ENCODE measurements around the gene SLC6A6. TPM values are rescaled to one million over a fixed set of nuclear protein-coding genes. Genes with fewer than 3 reads are reported as not detected.

SLC6A6 gene
- total RNA-seq, 1 donor from 2014 or later = 32.9 TPM

DNA sequence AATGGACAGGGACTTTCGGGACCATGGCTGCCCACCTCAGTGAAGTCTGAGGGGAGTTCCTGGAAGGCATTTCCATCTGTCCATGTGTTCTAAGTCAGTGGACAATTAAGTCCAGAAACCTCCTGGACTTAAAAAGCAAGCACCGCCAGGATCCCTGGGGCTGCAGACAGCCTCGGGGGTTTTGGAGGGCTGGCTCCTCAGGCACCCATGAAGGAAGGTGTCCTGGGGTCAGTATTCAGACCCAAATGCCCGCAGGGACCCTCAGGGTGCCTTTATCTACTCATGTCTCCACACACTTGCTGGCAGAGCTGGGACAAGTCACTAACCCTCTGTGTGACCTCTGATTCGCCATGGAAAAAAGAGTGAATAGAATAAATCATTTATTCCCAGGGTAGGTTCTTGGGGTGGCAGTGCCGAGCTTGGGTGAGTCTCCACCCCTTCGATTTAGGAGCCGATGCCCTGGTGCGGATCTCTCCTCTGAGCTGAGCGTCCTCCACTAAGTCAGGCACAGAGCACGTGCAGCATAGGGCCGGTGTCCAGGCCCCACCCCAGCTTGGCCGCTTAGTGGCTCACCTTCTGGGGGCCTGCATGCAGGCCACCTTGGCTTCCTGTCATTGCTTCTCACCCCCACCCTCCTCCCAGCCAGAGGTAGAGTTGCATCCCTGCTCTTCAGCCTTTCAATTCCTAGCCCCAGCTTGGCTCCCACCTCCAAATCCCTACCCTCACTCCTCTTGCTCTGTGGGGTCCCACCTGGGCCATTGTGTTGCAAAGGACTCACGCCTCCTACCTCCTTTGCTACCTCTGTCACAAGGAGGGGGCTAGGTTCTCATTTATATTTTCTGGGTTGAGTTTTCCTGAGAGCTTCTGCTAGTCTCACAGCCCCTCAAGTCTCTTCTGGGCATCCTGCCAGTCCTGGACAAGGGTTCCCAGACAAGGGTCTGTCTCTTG, 19.9 kb downstream of the SLC6A6 start:
- Mint-ChIP-seq H3K4me1 (peaks cover 67% of the 10 kb centered on the region), H3K9me3 (no peaks in the 10 kb centered on the region)

DNA sequence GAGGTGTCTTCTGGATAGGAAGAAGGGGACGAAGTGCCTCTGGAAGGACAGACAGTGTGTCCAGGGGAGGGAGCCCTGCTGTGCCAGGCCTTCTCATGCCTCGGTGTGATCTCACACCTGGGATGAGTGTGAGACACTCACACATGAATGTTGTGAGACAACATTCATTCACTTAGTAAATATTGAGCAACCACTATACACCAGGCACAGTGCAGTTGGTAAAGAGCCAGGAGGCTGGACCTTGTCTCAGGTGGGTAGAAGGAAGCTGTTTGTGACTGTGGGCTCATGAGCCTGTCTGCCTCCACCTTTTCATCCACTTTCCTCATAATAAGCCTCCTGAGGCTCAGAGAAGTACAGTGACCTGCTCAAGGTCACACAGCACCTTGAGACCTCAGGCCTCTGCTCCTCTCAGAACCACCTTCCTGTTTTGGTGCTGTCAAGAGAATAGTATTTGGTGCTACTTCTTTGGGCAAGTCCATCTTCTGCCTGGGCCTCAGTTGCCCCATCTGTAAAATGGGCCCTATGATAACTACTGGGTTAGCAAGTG, 20.9 kb downstream of the SLC6A6 start:
- peaks cover 3% of the 10 kb centered on the region for H3K4me1 ChIP-seq
- no peak overlapping the region for H3K27ac Mint-ChIP-seq
- no peaks in the 10 kb centered on the region for H3K9me3 Mint-ChIP-seq
- H3K9ac ChIP-seq = no peak overlapping the region
- peaks cover 66% of the 10 kb centered on the region for H4K20me1 ChIP-seq (ENCODE audit: low read depth)
- no peak overlapping the region for H2AFZ ChIP-seq (replicated peaks)
- no peaks in the 10 kb centered on the region for H3K79me2 ChIP-seq (ENCODE audit: low read depth)
- peaks cover 62% of the 10 kb centered on the region for H3K4me1 Mint-ChIP-seq
- no peak overlapping the region for H3K27ac ChIP-seq
- no peaks in the 10 kb centered on the region for H3K36me3 ChIP-seq
- no peaks in the 10 kb centered on the region for H3K27me3 ChIP-seq
- no peak for DNase-seq (ENCODE audit: low spot score)
- peaks cover 12% of the 10 kb centered on the region for H3K27me3 Mint-ChIP-seq (ENCODE audit: insufficient read depth, low read depth)
- H3K9me3 ChIP-seq (ENCODE audit: low read depth) = no peaks in the 10 kb centered on the region
- TF ChIP-seq EZH2phosphoT487 (IDR thresholded peaks at IDR 0.05) = no peak
- TF ChIP-seq CTCF (IDR thresholded peaks at IDR 0.05) = no peak
- no peak for TF ChIP-seq EZH2 (IDR thresholded peaks at IDR 0.05)
- H3K36me3 Mint-ChIP-seq = peaks cover 3% of the 10 kb centered on the region
- no peak overlapping the region for H3K4me2 ChIP-seq
- H3K4me3 Mint-ChIP-seq = no peak overlapping the region
- H3K4me3 ChIP-seq = no peak overlapping the region
- H3F3A ChIP-seq (ENCODE audit: low read depth) = no peaks in the 10 kb centered on the region

More for the DNA sequence above, 19.9 kb downstream of the SLC6A6 start:
- H3K27ac Mint-ChIP-seq = no peak overlapping the region
- Histone ChIP-seq H3K27me3 (no peaks in the 10 kb centered on the region), H3K36me3 (no peaks in the 10 kb centered on the region), H3K4me3 (no peak overlapping the region), H3K9ac (no peak overlapping the region), H3K4me1 (peaks cover 3% of the 10 kb centered on the region), H3F3A (ENCODE audit: low read depth) (no peaks in the 10 kb centered on the region), H3K27ac (no peak overlapping the region), H3K4me2 (no peak overlapping the region), H4K20me1 (ENCODE audit: low read depth) (peaks cover 66% of the 10 kb centered on the region), H3K79me2 (ENCODE audit: low read depth) (no peaks in the 10 kb centered on the region), H3K9me3 (ENCODE audit: low read depth) (no peaks in the 10 kb centered on the region), H2AFZ (replicated peaks) (no peak overlapping the region)
- H3K36me3 Mint-ChIP-seq = peaks cover 2% of the 10 kb centered on the region
- no peak overlapping the region for H3K4me3 Mint-ChIP-seq
- DNase-seq (ENCODE audit: low spot score) = no peak
- TF ChIP-seq EZH2phosphoT487 (IDR thresholded peaks at IDR 0.05) (no peak), EZH2 (IDR thresholded peaks at IDR 0.05) (no peak)
- H3K27me3 Mint-ChIP-seq (ENCODE audit: insufficient read depth, low read depth) = peaks cover 12% of the 10 kb centered on the region

DNA sequence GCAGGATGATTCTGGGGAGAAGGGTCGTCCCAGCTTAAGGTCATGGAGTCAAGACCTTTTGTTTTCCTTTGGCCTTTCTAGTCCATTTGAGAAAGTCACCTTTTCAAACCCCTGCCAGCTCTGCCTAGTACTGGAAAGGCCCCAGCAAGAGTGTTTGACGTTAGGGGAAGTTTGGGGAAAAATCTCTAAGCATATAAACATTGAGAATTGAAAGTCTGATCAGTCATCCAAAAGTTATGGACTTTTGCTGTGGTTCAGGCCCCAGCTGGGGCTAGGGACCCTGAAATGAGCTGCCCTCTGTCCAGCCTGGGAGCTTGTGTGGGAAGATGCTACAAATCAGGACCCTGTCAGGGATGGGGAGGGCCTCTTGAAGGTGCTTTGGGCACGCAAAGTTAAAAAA, 21.6 kb downstream of the SLC6A6 start:
- Histone ChIP-seq H2AFZ (replicated peaks) (no peak overlapping the region), H3K27me3 (no peaks in the 10 kb centered on the region), H3K79me2 (ENCODE audit: low read depth) (no peaks in the 10 kb centered on the region), H3K4me3 (no peak overlapping the region), H3K4me1 (peaks cover 3% of the 10 kb centered on the region), H4K20me1 (ENCODE audit: low read depth) (peaks cover 60% of the 10 kb centered on the region), H3K27ac (no peak overlapping the region), H3K9me3 (ENCODE audit: low read depth) (no peaks in the 10 kb centered on the region), H3K4me2 (no peak overlapping the region), H3F3A (ENCODE audit: low read depth) (no peaks in the 10 kb centered on the region), H3K36me3 (no peaks in the 10 kb centered on the region), H3K9ac (no peak overlapping the region)
- TF ChIP-seq EZH2phosphoT487 (IDR thresholded peaks at IDR 0.05) = no peak
- TF ChIP-seq EZH2 (IDR thresholded peaks at IDR 0.05) = no peak
- TF ChIP-seq CTCF (IDR thresholded peaks at IDR 0.05) = no peak
- no peak overlapping the region for H3K4me3 Mint-ChIP-seq
- DNase-seq (ENCODE audit: low spot score) = no peak
- peaks cover 12% of the 10 kb centered on the region for H3K27me3 Mint-ChIP-seq (ENCODE audit: insufficient read depth, low read depth)
- H3K36me3 Mint-ChIP-seq = peaks cover 1% of the 10 kb centered on the region
- no peaks in the 10 kb centered on the region for H3K9me3 Mint-ChIP-seq
- H3K4me1 Mint-ChIP-seq = peaks cover 58% of the 10 kb centered on the region
- H3K27ac Mint-ChIP-seq = no peak overlapping the region

All from neural progenitor cell (in vitro differentiated cells).